ENCODE measurements around the gene ZP4.

DNA sequence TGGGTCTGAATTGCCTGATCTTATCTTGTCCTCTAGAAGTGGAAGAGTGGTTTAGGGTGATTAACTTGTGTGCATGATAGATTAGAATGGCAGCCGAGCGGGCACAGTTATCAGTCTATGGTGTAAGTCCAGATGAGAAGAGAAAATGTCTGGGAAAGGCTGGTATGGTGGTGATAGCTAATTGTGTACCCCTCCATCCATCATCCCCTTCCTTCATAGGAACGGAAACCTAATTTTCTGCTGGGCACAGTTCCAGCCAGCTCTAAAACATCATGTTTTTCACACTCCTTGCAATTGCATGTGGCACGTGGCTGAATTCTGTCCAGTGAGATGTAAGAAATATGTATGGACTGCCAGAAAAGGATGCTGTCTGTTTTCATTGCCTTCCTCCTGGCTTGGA, 40.9 kb upstream of the ZP4 start:
- TF ChIP-seq, protein P1, sequence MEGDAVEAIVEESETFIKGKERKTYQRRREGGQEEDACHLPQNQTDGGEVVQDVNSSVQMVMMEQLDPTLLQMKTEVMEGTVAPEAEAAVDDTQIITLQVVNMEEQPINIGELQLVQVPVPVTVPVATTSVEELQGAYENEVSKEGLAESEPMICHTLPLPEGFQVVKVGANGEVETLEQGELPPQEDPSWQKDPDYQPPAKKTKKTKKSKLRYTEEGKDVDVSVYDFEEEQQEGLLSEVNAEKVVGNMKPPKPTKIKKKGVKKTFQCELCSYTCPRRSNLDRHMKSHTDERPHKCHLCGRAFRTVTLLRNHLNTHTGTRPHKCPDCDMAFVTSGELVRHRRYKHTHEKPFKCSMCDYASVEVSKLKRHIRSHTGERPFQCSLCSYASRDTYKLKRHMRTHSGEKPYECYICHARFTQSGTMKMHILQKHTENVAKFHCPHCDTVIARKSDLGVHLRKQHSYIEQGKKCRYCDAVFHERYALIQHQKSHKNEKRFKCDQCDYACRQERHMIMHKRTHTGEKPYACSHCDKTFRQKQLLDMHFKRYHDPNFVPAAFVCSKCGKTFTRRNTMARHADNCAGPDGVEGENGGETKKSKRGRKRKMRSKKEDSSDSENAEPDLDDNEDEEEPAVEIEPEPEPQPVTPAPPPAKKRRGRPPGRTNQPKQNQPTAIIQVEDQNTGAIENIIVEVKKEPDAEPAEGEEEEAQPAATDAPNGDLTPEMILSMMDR (IDR thresholded peaks at IDR 0.05): no peak
- no peak for TF ChIP-seq POLR2A (IDR thresholded peaks at IDR 0.05)
